MM.1S (cell line): Measurements from ENCODE around the gene GPR61.

Experiments
- DNase-seq: peaks from one replicate; pipeline ENCODE4 v3.0.0-alpha.2; 2015
- H2AFZ ChIP-seq: fragments of 300-600 bp; sonication (generic); 2 replicates; pipeline ENCODE4 v1.6.0; 2016; ENCODE audit warnings: antibody characterized with exemption, low read length
- H3F3A ChIP-seq: fragments of 300-600 bp; sonication (generic); 2 replicates; pipeline ENCODE4 v1.6.1; 2016; ENCODE audit warnings: mild to moderate bottlenecking, antibody characterized with exemption, low read length, moderate library complexity, mixed read lengths; ENCODE audit not compliant: insufficient read depth
- H3K27ac ChIP-seq: fragments of 300-600 bp; sonication (generic); 2 replicates; pipeline ENCODE4 v1.5.1; 2016; ENCODE audit warnings: mild to moderate bottlenecking, low read length
- H3K27me3 ChIP-seq: fragments of 300-600 bp; sonication (generic); replicated peaks from 2 replicates; pipeline ENCODE4 v1.6.0; 2016; ENCODE audit warnings: low read length; ENCODE audit not compliant: insufficient read depth
- H3K36me3 ChIP-seq: fragments of 300-600 bp; sonication (generic); replicated peaks from 2 replicates; pipeline ENCODE4 v1.6.1; 2016; ENCODE audit warnings: mild to moderate bottlenecking, low read length, mixed read lengths; ENCODE audit not compliant: insufficient read depth
- H3K4me1 ChIP-seq: fragments of 300-600 bp; sonication (generic); 2 replicates; pipeline ENCODE4 v1.6.1; 2016; ENCODE audit warnings: low read length, mixed read lengths
- H3K4me2 ChIP-seq: fragments of 300-600 bp; sonication (generic); 2 replicates; pipeline ENCODE4 v1.6.0; 2016; ENCODE audit warnings: low read depth, low read length
- H3K4me3 ChIP-seq: fragments of 300-600 bp; sonication (generic); 2 replicates; pipeline ENCODE4 v1.5.1; 2016; ENCODE audit warnings: low read length, mixed read lengths
- H3K79me2 ChIP-seq: fragments of 300-600 bp; sonication (generic); 2 replicates; pipeline ENCODE4 v1.6.1; 2016; ENCODE audit warnings: mixed run types, low read length, mixed read lengths
- H3K9ac ChIP-seq: fragments of 300-600 bp; sonication (generic); 2 replicates; pipeline ENCODE4 v1.6.1; 2016; ENCODE audit warnings: low read length, mixed read lengths
- H3K9me2 ChIP-seq: fragments of 300-600 bp; sonication (generic); replicated peaks from 2 replicates; pipeline ENCODE4 v1.6.1; 2016; ENCODE audit warnings: mild to moderate bottlenecking, low read length, mixed read lengths; ENCODE audit not compliant: insufficient read depth
- H3K9me3 ChIP-seq: fragments of 300-600 bp; sonication (generic); replicated peaks from 2 replicates; pipeline ENCODE4 v1.6.1; 2016; ENCODE audit warnings: mild to moderate bottlenecking, low read length, mixed read lengths; ENCODE audit not compliant: insufficient read depth
- H4K20me1 ChIP-seq: fragments of 300-600 bp; sonication (generic); 2 replicates; pipeline ENCODE4 v1.6.1; 2016; ENCODE audit warnings: mild to moderate bottlenecking, low read length, moderate library complexity, mixed read lengths; ENCODE audit not compliant: insufficient read depth
- EZH2 ChIP-seq: fragments of 300-600 bp; sonication (generic); optimal IDR thresholded peaks from 2 replicates; pipeline ENCODE3; 2017; ENCODE audit warnings: low read depth, mild to moderate bottlenecking, antibody characterized with exemption, low read length, mixed read lengths
- EZH2phosphoT487 ChIP-seq: fragments of 300-600 bp; sonication (generic); IDR thresholded peaks from 2 replicates; pipeline ENCODE4 v1.6.1; 2018; ENCODE audit warnings: antibody characterized with exemption, low read length
- TF ChIP-seq, protein P1 (sequence below): fragments of 300-600 bp; sonication (generic); IDR thresholded peaks from 2 replicates; pipeline ENCODE4 v1.5.1; 2016; ENCODE audit warnings: antibody characterized with exemption, low read length, mixed read lengths

The GPR61 gene

DNA sequence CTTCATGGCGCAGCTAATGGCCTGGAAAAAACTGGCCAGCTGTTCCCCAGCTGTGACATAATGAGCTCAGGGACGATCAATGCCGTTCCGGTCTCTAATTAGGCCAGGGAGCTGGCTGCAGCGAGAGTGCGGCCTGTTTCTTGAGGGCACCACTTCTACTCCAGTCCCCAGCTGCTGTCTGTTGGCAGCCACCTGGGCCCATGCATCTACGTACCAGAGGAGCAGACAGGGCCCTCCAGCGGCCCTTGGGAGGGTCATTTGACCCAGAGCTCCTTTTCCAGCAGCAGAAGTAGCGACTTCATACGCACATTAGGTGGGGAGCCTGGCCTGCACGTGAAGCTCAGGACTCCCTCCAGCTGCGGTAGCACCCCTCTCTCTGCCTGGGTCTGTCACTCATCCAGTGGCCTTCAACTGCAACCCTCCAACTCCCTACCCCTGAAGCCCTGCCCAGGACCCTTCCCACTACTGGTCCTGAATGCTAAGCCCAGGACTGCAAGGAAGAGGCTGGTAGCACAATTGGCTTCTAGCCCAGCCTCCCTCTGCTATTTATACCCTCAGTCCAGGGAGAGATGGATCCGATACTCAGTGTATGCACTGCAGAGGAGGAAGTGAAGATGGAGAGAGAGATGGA, 9.1 kb upstream of the GPR61 start:
- no peak overlapping the region for H2AFZ ChIP-seq
- DNase-seq: no peak

DNA sequence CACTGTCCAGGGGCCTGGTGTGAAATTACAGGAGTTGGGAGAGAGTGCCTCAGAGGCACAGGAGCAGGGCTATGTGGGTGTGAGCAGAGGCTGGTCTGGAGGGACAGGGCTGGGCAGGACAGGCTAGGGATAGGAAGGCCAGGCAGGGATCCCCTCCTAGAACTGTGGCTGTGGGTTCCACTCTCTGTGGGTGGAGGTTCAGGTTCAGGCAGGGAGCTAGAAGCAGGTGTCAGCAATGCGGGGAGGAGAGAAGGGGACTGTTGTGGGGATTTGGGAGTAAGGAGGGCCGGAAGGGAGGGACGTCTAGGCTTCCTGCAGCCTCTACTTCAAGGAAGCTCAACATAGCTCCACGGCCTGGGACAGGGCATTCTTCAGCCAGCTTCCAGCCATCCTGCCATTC, 8.3 kb upstream of the GPR61 start:
- Histone ChIP-seq H3K9me3 (no peaks in the 10 kb centered on the region), H2AFZ (no peak overlapping the region)

More for the DNA sequence above, 9.1 kb upstream of the GPR61 start:
- H3K9ac ChIP-seq: no peak overlapping the region
- no peaks in the 10 kb centered on the region for H3K9me2 ChIP-seq
- TF ChIP-seq, protein P1, sequence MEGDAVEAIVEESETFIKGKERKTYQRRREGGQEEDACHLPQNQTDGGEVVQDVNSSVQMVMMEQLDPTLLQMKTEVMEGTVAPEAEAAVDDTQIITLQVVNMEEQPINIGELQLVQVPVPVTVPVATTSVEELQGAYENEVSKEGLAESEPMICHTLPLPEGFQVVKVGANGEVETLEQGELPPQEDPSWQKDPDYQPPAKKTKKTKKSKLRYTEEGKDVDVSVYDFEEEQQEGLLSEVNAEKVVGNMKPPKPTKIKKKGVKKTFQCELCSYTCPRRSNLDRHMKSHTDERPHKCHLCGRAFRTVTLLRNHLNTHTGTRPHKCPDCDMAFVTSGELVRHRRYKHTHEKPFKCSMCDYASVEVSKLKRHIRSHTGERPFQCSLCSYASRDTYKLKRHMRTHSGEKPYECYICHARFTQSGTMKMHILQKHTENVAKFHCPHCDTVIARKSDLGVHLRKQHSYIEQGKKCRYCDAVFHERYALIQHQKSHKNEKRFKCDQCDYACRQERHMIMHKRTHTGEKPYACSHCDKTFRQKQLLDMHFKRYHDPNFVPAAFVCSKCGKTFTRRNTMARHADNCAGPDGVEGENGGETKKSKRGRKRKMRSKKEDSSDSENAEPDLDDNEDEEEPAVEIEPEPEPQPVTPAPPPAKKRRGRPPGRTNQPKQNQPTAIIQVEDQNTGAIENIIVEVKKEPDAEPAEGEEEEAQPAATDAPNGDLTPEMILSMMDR: no peak
- TF ChIP-seq EZH2phosphoT487 (no peak), EZH2 (no peak)
- no peaks in the 10 kb centered on the region for H3F3A ChIP-seq
- H3K27ac ChIP-seq: no peak overlapping the region
- H3K36me3 ChIP-seq: no peaks in the 10 kb centered on the region
- no peaks in the 10 kb centered on the region for H3K27me3 ChIP-seq
- H3K79me2 ChIP-seq: no peaks in the 10 kb centered on the region
- H3K9me3 ChIP-seq: no peaks in the 10 kb centered on the region
- H4K20me1 ChIP-seq: no peaks in the 10 kb centered on the region
- no peak overlapping the region for H3K4me2 ChIP-seq
- no peaks in the 10 kb centered on the region for H3K4me1 ChIP-seq
- H3K4me3 ChIP-seq: no peak overlapping the region

DNA sequence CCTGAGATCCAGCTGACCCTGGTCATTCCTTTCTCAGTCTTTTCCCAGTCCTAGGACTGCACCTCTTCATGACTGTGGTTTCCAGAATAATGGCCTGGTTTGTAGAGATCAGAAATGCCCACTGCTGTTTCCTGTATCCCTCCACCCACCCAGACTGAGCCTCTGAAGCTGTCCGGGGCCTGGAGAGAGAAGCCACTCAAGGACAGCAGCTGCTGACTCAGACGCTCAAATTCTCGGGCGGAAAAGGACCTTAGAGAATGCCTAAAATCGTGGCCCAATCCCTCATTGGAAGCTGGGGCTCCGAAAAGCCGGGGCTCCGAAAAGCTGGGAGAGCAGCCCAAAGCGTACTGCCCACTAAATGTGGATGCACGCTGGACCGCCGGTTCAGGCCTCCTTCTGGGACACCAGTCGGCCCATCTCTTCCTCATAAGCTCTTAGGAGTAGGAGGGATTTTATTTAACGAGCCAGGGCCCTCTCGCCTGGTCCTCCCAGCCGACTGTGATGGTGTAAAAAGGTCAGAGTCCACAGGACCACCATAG, 7.8 kb upstream of the GPR61 start:
- Histone ChIP-seq H4K20me1 (no peaks in the 10 kb centered on the region), H3K4me1 (no peaks in the 10 kb centered on the region), H3K9me3 (no peaks in the 10 kb centered on the region), H3K9me2 (no peaks in the 10 kb centered on the region), H3K36me3 (no peaks in the 10 kb centered on the region), H3K4me2 (peak overlapping the region; percentile 93; the same call in 1 of the 2 replicates), H3K4me3 (no peak overlapping the region), H3K79me2 (no peaks in the 10 kb centered on the region), H2AFZ (peak overlapping the region; percentile 99; the same call in 1 of the 2 replicates), H3K27ac (no peak overlapping the region), H3K27me3 (no peaks in the 10 kb centered on the region), H3K9ac (no peak overlapping the region), H3F3A (no peaks in the 10 kb centered on the region)
- DNase-seq: no peak
- no peak for TF ChIP-seq EZH2phosphoT487
- no peak for TF ChIP-seq EZH2
- TF ChIP-seq, protein P1: no peak

More for the DNA sequence above, 8.3 kb upstream of the GPR61 start:
- H3F3A ChIP-seq: no peaks in the 10 kb centered on the region
- no peak overlapping the region for H3K4me2 ChIP-seq
- no peaks in the 10 kb centered on the region for H3K4me1 ChIP-seq
- no peak overlapping the region for H3K4me3 ChIP-seq
- no peaks in the 10 kb centered on the region for H3K79me2 ChIP-seq
- H3K9me2 ChIP-seq: no peaks in the 10 kb centered on the region
- no peak for TF ChIP-seq EZH2
- TF ChIP-seq EZH2phosphoT487: no peak
- TF ChIP-seq, protein P1: no peak
- H4K20me1 ChIP-seq: no peaks in the 10 kb centered on the region
- H3K27me3 ChIP-seq: no peaks in the 10 kb centered on the region
- no peak overlapping the region for H3K27ac ChIP-seq
- H3K36me3 ChIP-seq: no peaks in the 10 kb centered on the region
- no peak for DNase-seq
- H3K9ac ChIP-seq: no peak overlapping the region
